NOMO-1 treated with dmso at 0.1 percent for 144 hours (cell line): Measurements from ENCODE around the gene UBE2J1.
"Not testable (repeated sequence)": the region's sequence is repeated elsewhere in the genome, so short reads cannot be mapped to it uniquely, and the experiment has no call there.

ENCODE experiments used
- DNase-seq: peaks from one replicate; lab custom pipeline; 2025; ENCODE audit not compliant: unreplicated experiment; lab: John Stamatoyannopoulos, UW

UBE2J1 gene

GRCh38 chr6:89321131-89321970 is 31.2 kb downstream of the UBE2J1 start:
- peak; percentile 67 for DNase-seq

GRCh38 chr6:89320012-89320559 is 32.4 kb downstream of the UBE2J1 start:
- DNase-seq, result no peak

GRCh38 chr6:89317067-89317466 is 35.5 kb downstream of the UBE2J1 start:
- DNase-seq, result no peak

GRCh38 chr6:89315249-89315885 is 37.2 kb downstream of the UBE2J1 start, which contains the start of gene GABRR2:
Gene GABRR2 (minus strand): TSS chr6:89315299. CDS start chr6:89315165, 134 bp downstream.
- no peak for DNase-seq

- no peak for DNase-seq
These were observed 37.8 kb downstream of the UBE2J1 start for GRCh38 chr6:89314692-89315091.

GRCh38 chr6:89313006-89313405 is 39.5 kb downstream of the UBE2J1 start:
- no peak for DNase-seq

GRCh38 chr6:89311853-89312531 is 40.5 kb downstream of the UBE2J1 start:
- no peak for DNase-seq

- no peak for DNase-seq
These were observed 41.0 kb downstream of the UBE2J1 start for GRCh38 chr6:89311530-89311852.

- no peak for DNase-seq
These were observed 41.6 kb downstream of the UBE2J1 start for GRCh38 chr6:89310929-89311328.

GRCh38 chr6:89308525-89309395 is 43.8 kb downstream of the UBE2J1 start:
- DNase-seq, result peak; percentile 78

GRCh38 chr6:89304517-89304916 is 48.0 kb downstream of the UBE2J1 start:
- not testable (repeated sequence) for DNase-seq

GRCh38 chr6:89302936-89303335 is 49.6 kb downstream of the UBE2J1 start:
- no peak for DNase-seq

- no peak for DNase-seq
These were observed 50.2 kb downstream of the UBE2J1 start for GRCh38 chr6:89302195-89302770.

- DNase-seq, result no peak
These were observed 50.8 kb downstream of the UBE2J1 start for GRCh38 chr6:89301586-89302194.

- no peak for DNase-seq
These were observed 53.1 kb downstream of the UBE2J1 start for GRCh38 chr6:89299466-89299850.

- peak; percentile 24 for DNase-seq
These were observed 53.6 kb downstream of the UBE2J1 start for GRCh38 chr6:89298680-89299465.

- peak; percentile 58 for DNase-seq
These were observed 54.7 kb downstream of the UBE2J1 start for GRCh38 chr6:89297695-89298351.

GRCh38 chr6:89295981-89296380 is 56.5 kb downstream of the UBE2J1 start:
- DNase-seq, result no peak

GRCh38 chr6:89295116-89295515 is 57.4 kb downstream of the UBE2J1 start:
- DNase-seq, result not testable (repeated sequence)
